ENCODE data around the gene BHLHE40.

The BHLHE40 gene

DNA sequence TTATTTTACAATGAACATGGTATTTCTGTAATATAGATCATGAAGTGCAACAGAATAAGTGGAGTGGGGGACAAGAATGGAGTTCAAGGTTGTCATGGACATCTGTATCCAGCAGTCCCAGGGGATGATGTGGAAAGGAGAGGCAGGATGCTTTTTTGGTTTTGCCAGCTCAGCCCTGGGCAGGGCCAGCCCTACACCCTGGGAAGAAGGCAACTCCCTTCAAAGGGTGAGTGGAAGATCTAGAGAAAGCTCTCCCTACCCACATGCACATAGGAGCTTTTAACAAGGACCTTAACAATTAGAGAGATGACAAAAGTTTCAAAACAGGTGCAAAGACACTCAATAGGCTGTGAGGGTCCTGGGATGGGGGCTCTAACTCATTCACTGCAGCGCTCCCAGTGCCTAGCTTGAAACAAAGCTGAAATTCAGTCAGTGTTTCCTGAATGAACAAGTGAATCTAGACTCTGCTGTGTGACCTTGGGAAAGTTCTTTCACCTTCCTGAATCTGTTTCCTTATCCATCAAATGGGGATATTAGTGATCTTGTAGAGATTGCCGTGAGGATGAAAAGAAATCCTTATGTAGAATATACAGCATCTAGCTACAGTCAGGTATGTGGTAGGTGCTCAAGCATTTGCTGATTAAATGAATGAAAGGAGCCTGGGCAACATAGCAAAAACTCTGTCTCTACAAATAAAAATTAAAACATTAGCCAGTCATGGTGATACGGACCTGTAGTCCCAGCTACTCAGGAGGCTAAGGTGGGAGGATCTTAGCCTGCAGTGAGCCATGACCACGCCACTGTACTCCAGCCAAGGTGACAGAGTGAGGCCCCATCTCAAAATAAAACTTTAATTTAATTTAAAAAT lies 14.3 kb downstream of the BHLHE40 start:
- no peaks in the 10 kb centered on the region for H4K20me1 ChIP-seq (ENCODE audit: low read depth, low read length)
- no peaks in the 10 kb centered on the region for H3K9me2 ChIP-seq (replicated peaks; ENCODE audit: insufficient read depth, low read length)
- no peak overlapping the region for H3K27ac ChIP-seq (ENCODE audit: low read depth, low read length)
- H2AFZ ChIP-seq (ENCODE audit: low read depth, low read length, severe bottlenecking) = no peak overlapping the region
- H3K4me2 ChIP-seq (ENCODE audit: low read depth, low read length, poor library complexity, severe bottlenecking) = no peak overlapping the region
- H3K4me3 ChIP-seq (ENCODE audit: insufficient read depth, low read length, poor library complexity, severe bottlenecking) = no peak overlapping the region
- H3K9me3 ChIP-seq (ENCODE audit: insufficient read depth, low read length) = no peaks in the 10 kb centered on the region
- H3F3A ChIP-seq (ENCODE audit: insufficient read depth) = no peaks in the 10 kb centered on the region
- H3K36me3 ChIP-seq (ENCODE audit: low read length) = no peaks in the 10 kb centered on the region
- no peaks in the 10 kb centered on the region for H3K79me2 ChIP-seq (ENCODE audit: insufficient read depth, low read length)
- no peaks in the 10 kb centered on the region for H3K27me3 ChIP-seq (ENCODE audit: low read length)
- no peak overlapping the region for H3K9ac ChIP-seq (ENCODE audit: low read length)
- TF ChIP-seq, protein P1, sequence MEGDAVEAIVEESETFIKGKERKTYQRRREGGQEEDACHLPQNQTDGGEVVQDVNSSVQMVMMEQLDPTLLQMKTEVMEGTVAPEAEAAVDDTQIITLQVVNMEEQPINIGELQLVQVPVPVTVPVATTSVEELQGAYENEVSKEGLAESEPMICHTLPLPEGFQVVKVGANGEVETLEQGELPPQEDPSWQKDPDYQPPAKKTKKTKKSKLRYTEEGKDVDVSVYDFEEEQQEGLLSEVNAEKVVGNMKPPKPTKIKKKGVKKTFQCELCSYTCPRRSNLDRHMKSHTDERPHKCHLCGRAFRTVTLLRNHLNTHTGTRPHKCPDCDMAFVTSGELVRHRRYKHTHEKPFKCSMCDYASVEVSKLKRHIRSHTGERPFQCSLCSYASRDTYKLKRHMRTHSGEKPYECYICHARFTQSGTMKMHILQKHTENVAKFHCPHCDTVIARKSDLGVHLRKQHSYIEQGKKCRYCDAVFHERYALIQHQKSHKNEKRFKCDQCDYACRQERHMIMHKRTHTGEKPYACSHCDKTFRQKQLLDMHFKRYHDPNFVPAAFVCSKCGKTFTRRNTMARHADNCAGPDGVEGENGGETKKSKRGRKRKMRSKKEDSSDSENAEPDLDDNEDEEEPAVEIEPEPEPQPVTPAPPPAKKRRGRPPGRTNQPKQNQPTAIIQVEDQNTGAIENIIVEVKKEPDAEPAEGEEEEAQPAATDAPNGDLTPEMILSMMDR (IDR thresholded peaks at IDR 0.05; ENCODE audit: insufficient read depth, low read length, poor library complexity, severe bottlenecking) = no peak
- no peak for TF ChIP-seq EZH2phosphoT487 (conservative IDR thresholded peaks at IDR 0.05; ENCODE audit: low read length)

DNA sequence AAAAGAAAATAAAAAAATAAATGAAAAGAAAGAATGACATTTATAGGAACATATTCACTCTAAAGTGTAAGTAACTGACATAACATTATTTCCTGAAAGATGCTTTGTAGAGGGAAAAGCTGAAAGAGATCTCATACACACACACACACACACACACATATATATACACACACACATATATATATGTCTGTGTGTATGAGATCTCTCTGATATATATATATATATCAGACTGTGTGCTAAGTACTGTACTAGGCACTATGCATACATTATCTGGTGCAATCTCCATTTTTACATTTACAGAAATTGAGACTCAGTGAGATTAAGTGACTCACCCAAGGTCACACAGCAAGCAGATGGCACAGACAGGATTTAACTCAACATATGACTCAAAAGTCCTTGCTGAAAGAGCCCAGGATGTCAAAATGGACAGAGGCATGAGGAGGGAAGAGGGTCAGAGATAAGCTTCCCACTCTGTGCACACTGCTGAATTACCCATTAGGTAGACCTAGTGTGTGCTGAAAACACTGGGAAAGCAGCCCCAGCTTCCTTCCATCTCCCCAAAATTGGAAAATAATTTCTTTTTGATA lies 15.0 kb downstream of the BHLHE40 start:
- H3K4me2 ChIP-seq (ENCODE audit: low read depth, low read length, poor library complexity, severe bottlenecking) = no peak overlapping the region
- no peaks in the 10 kb centered on the region for H4K20me1 ChIP-seq (ENCODE audit: low read depth, low read length)
- TF ChIP-seq, protein P1 (IDR thresholded peaks at IDR 0.05; ENCODE audit: insufficient read depth, low read length, poor library complexity, severe bottlenecking) = no peak
- no peaks in the 10 kb centered on the region for H3K9me2 ChIP-seq (replicated peaks; ENCODE audit: insufficient read depth, low read length)
- no peaks in the 10 kb centered on the region for H3K27me3 ChIP-seq (ENCODE audit: low read length)
- H3K79me2 ChIP-seq (ENCODE audit: insufficient read depth, low read length) = no peaks in the 10 kb centered on the region
- H3K9ac ChIP-seq (ENCODE audit: low read length) = no peak overlapping the region
- H3K9me3 ChIP-seq (ENCODE audit: insufficient read depth, low read length) = no peaks in the 10 kb centered on the region
- no peak overlapping the region for H3K4me3 ChIP-seq (ENCODE audit: insufficient read depth, low read length, poor library complexity, severe bottlenecking)
- no peaks in the 10 kb centered on the region for H3K36me3 ChIP-seq (ENCODE audit: low read length)
- no peak overlapping the region for H2AFZ ChIP-seq (ENCODE audit: low read depth, low read length, severe bottlenecking)
- H3F3A ChIP-seq (ENCODE audit: insufficient read depth) = no peaks in the 10 kb centered on the region
- no peak overlapping the region for H3K27ac ChIP-seq (ENCODE audit: low read depth, low read length)

DNA sequence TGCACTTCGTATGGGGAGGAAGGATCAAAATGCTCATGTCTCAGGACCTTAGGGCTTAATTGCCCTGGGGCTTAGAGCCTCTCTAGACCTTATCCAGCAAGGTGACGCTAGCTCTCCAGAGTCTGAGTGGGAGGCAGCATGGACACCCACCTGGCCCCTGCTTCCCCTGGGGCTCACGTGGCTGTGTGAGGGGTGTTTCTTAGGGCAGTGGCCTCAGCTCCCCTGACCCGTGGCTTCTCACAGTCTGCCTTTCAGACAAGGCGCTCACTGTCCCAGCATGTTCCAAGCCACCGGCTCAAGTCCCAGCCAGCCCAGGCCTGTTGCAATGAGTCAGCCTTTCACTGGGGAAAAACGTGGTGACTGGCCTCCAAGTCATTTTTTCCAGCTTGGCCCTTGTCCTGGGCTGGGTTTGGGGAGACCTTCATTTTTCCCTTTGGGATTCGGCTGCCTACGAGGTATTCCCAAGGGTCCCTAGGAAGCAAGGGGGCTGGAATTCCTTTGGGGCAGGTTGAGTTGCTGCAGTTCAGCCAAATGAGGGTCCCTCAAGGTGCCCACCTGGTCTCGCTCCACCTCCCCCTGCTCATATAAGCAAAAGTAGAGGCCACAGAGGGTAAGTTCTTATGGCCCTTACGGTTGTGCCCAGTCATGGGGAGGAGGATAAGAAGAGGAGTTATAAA lies 15.7 kb downstream of the BHLHE40 start:
- no peaks in the 10 kb centered on the region for H3K9me2 ChIP-seq (replicated peaks; ENCODE audit: insufficient read depth, low read length)
- H4K20me1 ChIP-seq (ENCODE audit: low read depth, low read length) = no peaks in the 10 kb centered on the region
- no peaks in the 10 kb centered on the region for H3K36me3 ChIP-seq (ENCODE audit: low read length)
- no peak overlapping the region for H2AFZ ChIP-seq (ENCODE audit: low read depth, low read length, severe bottlenecking)
- H3K4me3 ChIP-seq (ENCODE audit: insufficient read depth, low read length, poor library complexity, severe bottlenecking) = no peak overlapping the region
- H3F3A ChIP-seq (ENCODE audit: insufficient read depth) = no peaks in the 10 kb centered on the region
- H3K27ac ChIP-seq (ENCODE audit: low read depth, low read length) = no peak overlapping the region
- no peaks in the 10 kb centered on the region for H3K27me3 ChIP-seq (ENCODE audit: low read length)
- H3K4me2 ChIP-seq (ENCODE audit: low read depth, low read length, poor library complexity, severe bottlenecking) = no peak overlapping the region
- no peaks in the 10 kb centered on the region for H3K79me2 ChIP-seq (ENCODE audit: insufficient read depth, low read length)
- no peaks in the 10 kb centered on the region for H3K9me3 ChIP-seq (ENCODE audit: insufficient read depth, low read length)
- H3K9ac ChIP-seq (ENCODE audit: low read length) = no peak overlapping the region
- TF ChIP-seq EZH2phosphoT487 (conservative IDR thresholded peaks at IDR 0.05; ENCODE audit: low read length) = no peak
- TF ChIP-seq, protein P1 (IDR thresholded peaks at IDR 0.05; ENCODE audit: insufficient read depth, low read length, poor library complexity, severe bottlenecking) = no peak
